Activated CD8-positive, alpha-beta memory T cell treated with anti-CD3 and anti-CD28 coated beads, Interleukin-2, amount 10 ng/mL, durations not matched to agents 7 days and 5 days (primary cell): Measurements from ENCODE around the gene OR4D2. TPM values are rescaled to one million over a fixed set of nuclear protein-coding genes. Genes with fewer than 3 reads are reported as not detected.
A peak's percentile ranks its signal among the peaks of the same experiment; 100 is the strongest.

Experiments
- ATAC-seq: fragments of 150-1000 bp; cut with Tn5 transposase; one replicate; pipeline ENCODE4 v1.10.0; 2021; ENCODE audit warnings: moderate library complexity
- CTCF ChIA-PET: fragments of 350-600 bp; sonication (Branson Sonifier 250); formaldehyde crosslinking; loops from one replicate; lab custom pipeline; 2021; ENCODE audit warnings: antibody characterized with exemption; lab: Charles Lee
- DNase-seq: peaks from one replicate; pipeline ENCODE4 v3.0.0-alpha.2; 2020
- H3K27ac Mint-ChIP-seq: one replicate; pipeline ENCODE4 v1.8.0; 2021; ENCODE audit warnings: mild to moderate bottlenecking, mixed read lengths
- H3K27me3 Mint-ChIP-seq: one replicate; pipeline ENCODE4 v1.8.0; 2021; ENCODE audit warnings: mixed read lengths
- H3K36me3 Mint-ChIP-seq: one replicate; pipeline ENCODE4 v1.8.0; 2021; ENCODE audit warnings: mild to moderate bottlenecking, mixed read lengths
- H3K4me1 Mint-ChIP-seq: one replicate; pipeline ENCODE4 v1.8.0; 2021; ENCODE audit warnings: mixed read lengths
- H3K4me3 Mint-ChIP-seq: one replicate; pipeline ENCODE4 v1.8.0; 2021; ENCODE audit warnings: mild to moderate bottlenecking, moderate library complexity, mixed read lengths
- H3K9me3 Mint-ChIP-seq: one replicate; pipeline ENCODE4 v1.8.0; 2022; ENCODE audit warnings: low read depth, mixed read lengths
- total RNA-seq, 2 experiments: library from RNA; stranded (reverse); gene quantifications; one replicate each; pipeline ENCODE4 v1.2.3, GENCODE V29; 2021

OR4D2 gene
- total RNA-seq, 2 experiments from 2014 or later, result not detected

DNA sequence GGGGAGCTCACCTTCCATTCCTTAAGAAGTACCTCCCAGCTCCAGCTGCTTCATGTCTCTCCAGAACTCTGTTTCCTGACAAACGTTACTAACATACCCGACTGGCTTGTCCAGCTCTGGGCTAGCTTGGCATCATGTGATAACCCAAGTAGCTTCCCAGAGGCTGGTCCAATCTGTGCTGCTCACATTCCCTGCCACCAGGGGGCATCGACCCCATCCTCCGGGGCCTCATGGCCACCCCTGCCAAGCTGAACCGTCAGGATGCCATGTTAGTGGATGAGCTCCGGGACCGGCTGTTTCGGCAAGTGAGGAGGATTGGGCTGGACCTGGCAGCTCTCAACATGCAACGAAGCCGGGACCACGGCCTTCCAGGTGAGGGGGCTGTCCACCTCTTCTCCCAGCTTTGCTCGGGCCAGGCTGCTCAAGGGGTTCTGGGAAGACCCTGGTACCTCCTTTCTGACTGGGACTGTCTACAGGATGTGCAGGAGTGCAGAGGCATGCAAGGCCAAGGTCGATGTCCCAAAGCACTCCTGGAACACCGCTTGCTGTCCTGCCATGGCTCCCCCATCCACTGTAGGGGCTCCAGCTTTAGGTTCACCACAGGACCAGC, 33.3 kb downstream of the OR4D2 start:
- Mint-ChIP-seq H3K27me3 (peaks cover 25% of the 10 kb centered on the region), H3K36me3 (no peaks in the 10 kb centered on the region)

DNA sequence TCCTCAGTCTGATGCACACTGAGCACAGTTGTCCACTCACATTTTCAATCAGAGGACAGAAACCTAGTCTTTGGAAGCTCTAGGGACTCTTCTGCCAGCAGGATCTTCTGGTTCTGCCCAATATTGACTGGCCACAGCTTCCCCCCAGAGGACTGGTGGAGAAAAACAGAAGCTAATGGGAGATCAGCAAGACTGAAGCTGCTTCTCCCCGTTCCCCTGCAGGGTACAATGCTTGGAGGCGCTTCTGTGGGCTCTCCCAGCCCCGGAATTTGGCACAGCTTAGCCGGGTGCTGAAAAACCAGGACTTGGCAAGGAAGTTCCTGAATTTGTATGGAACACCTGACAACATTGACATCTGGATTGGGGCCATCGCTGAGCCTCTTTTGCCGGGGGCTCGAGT, 36.1 kb downstream of the OR4D2 start:
- DNase-seq (no peak), ATAC-seq (no peak)
- no peaks in the 10 kb centered on the region for H3K36me3 Mint-ChIP-seq
- H3K27me3 Mint-ChIP-seq, result peaks cover 22% of the 10 kb centered on the region
- no peaks in the 10 kb centered on the region for H3K9me3 Mint-ChIP-seq
- CTCF ChIA-PET, result interaction anchor here (1.1 kb wide), 1 partner anchor 47 kb away, joined by 3 read pairs; no protein-coding TSS in a partner anchor
- no peak overlapping the region for H3K4me3 Mint-ChIP-seq
- no peak overlapping the region for H3K27ac Mint-ChIP-seq
- no peaks in the 10 kb centered on the region for H3K4me1 Mint-ChIP-seq

More for the DNA sequence above, 33.3 kb downstream of the OR4D2 start:
- H3K27ac Mint-ChIP-seq, result no peak overlapping the region
- no peaks in the 10 kb centered on the region for H3K4me1 Mint-ChIP-seq
- DNase-seq (peak; percentile 62), ATAC-seq (peak; percentile 83)
- no peaks in the 10 kb centered on the region for H3K9me3 Mint-ChIP-seq
- no peak overlapping the region for H3K4me3 Mint-ChIP-seq
- CTCF ChIA-PET, result interaction anchor here (0.5 to 3.3 kb wide), 24 partner anchors 9 to 288 kb away, joined by 3 to 17 read pairs (median 5); partner anchors contain the start of genes HSF5, MKS1 and RNF43

DNA sequence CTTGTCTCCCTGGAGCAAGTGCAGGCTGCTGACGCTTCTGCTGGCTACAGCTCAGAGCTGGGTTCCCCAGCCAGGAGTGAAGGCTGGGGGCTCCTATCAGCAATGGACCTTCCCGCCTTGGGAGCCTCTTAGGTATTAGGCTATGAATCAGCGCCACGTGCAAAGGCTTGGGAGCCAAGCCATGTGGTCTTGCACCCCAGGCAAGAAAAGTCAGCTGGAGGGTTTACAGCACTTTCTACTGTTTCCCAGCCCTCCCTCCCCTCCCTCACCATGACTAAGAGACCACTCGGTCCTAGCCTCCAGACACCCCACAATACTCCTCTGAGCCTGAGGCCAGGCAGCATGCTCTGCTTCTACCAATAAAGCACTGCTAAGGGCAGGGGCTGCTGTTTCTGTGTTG, 38.0 kb downstream of the OR4D2 start:
- ATAC-seq, result no peak
- Mint-ChIP-seq H3K9me3 (no peaks in the 10 kb centered on the region), H3K36me3 (peaks cover 2% of the 10 kb centered on the region), H3K4me3 (no peak overlapping the region), H3K27ac (no peak overlapping the region), H3K27me3 (peaks cover 5% of the 10 kb centered on the region), H3K4me1 (no peaks in the 10 kb centered on the region)
- no peak for DNase-seq
- CTCF ChIA-PET, result interaction anchor here (1.2 kb wide), 1 partner anchor 45 kb away, joined by 3 read pairs; no protein-coding TSS in a partner anchor

DNA sequence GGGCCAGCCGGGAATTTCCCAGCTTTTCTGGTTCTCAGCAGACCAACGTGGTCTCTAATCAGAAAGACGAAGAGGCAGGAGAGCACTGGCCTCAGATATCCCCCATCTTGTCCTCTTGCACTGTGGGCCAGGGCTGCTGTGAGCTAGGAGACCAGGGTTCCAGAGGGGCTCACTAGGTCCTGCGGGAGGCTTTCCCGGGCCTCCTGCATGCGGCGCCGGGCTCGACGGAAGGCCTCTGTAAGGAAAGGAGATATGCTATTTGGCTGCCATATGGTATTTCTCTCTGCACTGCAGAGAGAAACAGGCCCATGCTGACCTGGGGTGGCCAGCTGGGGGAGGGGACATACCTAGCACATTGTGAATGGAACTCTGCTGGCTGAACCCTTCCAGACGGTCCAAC, 39.2 kb downstream of the OR4D2 start:
- no peaks in the 10 kb centered on the region for H3K27me3 Mint-ChIP-seq
- peaks cover 3% of the 10 kb centered on the region for H3K4me1 Mint-ChIP-seq
- no peaks in the 10 kb centered on the region for H3K9me3 Mint-ChIP-seq
- CTCF ChIA-PET, result interaction anchor here (1.2 kb wide), 1 partner anchor 44 kb away, joined by 3 read pairs; no protein-coding TSS in a partner anchor
- peaks cover 2% of the 10 kb centered on the region for H3K36me3 Mint-ChIP-seq
- H3K4me3 Mint-ChIP-seq, result no peak overlapping the region
- ATAC-seq (no peak), DNase-seq (no peak)
- H3K27ac Mint-ChIP-seq, result no peak overlapping the region

DNA sequence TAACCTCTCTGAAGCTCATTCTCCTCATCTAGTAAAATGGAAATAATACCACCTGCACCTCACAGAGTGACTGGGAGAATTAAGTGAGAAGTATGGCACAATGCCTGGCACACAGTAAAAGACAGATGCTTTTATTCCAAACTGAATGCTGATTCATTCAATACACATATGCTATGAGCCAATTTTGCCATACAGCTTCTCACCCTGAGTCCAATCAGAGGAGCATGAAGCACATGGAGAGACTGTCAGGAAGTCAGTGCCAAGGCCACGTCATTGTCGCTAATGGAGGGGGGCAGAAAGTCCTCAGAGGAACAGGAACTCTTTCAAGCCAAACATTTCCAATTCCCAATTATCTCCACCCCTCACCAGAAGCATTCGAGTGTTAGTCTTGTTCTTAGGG, 40.7 kb downstream of the OR4D2 start:
- H3K36me3 Mint-ChIP-seq, result peaks cover 4% of the 10 kb centered on the region
- ATAC-seq (no peak), DNase-seq (no peak)
- H3K9me3 Mint-ChIP-seq, result no peaks in the 10 kb centered on the region
- H3K27ac Mint-ChIP-seq, result no peak overlapping the region
- no peaks in the 10 kb centered on the region for H3K27me3 Mint-ChIP-seq
- CTCF ChIA-PET, result interaction anchor here (0.7 kb wide), 1 partner anchor 16 kb away, joined by 6 read pairs; no protein-coding TSS in a partner anchor
- H3K4me1 Mint-ChIP-seq, result peaks cover 4% of the 10 kb centered on the region
- no peak overlapping the region for H3K4me3 Mint-ChIP-seq

DNA sequence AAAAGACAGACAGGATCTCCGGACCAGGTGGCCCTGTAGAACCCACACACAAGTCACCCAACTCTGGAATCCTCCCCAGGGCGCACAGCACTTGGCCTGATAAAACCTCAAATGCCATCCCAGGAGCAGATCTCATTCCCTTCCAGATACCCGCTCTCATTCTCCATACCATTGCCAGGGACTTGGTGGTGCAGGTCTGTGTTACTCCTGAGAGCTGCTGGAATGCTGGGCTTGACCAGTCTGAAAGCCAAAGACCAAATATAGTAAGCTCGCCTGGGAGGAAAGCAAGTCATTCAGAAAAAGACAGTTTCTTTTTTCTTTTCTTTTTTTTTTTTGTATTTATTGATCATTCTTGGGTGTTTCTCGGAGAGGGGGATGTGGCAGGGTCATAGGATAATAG, 41.6 kb downstream of the OR4D2 start:
- DNase-seq, result no peak
- peaks cover 4% of the 10 kb centered on the region for H3K36me3 Mint-ChIP-seq
- ATAC-seq, result no peak
- CTCF ChIA-PET, result interaction anchor here (1.4 to 2.9 kb wide), 2 partner anchors 8 to 209 kb away, joined by 3 to 10 read pairs; partner anchors contain the start of gene RNF43
- no peak overlapping the region for H3K27ac Mint-ChIP-seq
- H3K4me1 Mint-ChIP-seq, result peaks cover 4% of the 10 kb centered on the region
- no peak overlapping the region for H3K4me3 Mint-ChIP-seq
- no peaks in the 10 kb centered on the region for H3K27me3 Mint-ChIP-seq
- no peaks in the 10 kb centered on the region for H3K9me3 Mint-ChIP-seq

DNA sequence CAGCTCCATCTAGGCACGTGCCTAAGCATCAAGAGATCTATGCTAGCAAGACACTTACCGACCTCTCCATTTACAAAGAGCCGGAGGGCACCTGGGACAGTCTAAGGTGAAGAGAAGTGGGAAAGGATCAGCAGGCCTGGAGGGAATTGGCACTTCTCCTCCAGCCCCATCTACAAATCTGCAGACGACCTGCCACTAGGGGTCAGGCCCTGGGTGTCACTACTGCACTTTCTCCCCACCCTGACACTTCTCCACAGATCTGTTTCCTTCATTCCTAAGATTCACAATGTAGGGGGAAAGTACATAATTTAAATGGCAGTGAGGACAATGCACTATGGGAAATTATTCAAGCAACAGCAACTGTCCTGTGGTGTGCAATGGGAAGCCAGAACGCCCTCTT, 44.1 kb downstream of the OR4D2 start:
- Mint-ChIP-seq H3K4me3 (no peak overlapping the region), H3K27me3 (no peaks in the 10 kb centered on the region), H3K27ac (no peak overlapping the region), H3K9me3 (no peaks in the 10 kb centered on the region), H3K36me3 (peaks cover 4% of the 10 kb centered on the region), H3K4me1 (peaks cover 4% of the 10 kb centered on the region)
- DNase-seq (no peak), ATAC-seq (no peak)
- CTCF ChIA-PET, result interaction anchor here (2.9 kb wide), 1 partner anchor 11 kb away, joined by 10 read pairs; no protein-coding TSS in a partner anchor

DNA sequence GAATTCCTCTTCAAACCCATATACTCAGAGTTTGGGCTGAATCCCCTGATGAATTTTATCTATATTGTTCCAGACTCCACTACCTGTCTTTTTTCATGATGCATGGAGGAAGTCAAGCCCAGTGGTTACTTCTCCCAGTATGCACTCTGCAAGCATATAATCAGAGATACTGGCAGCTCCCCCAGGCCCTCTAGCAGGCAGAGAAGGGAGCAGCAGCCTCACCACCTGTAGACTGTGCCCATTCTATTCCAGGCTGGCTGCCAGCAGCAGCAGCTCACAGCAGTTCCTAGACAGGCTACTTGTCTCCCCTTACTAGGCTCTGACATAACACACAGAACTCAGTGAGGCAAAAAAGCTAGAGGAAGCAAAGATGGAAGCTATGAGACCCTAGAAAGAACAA, 48.9 kb downstream of the OR4D2 start:
- Mint-ChIP-seq H3K9me3 (no peaks in the 10 kb centered on the region), H3K4me3 (no peak overlapping the region)

DNA sequence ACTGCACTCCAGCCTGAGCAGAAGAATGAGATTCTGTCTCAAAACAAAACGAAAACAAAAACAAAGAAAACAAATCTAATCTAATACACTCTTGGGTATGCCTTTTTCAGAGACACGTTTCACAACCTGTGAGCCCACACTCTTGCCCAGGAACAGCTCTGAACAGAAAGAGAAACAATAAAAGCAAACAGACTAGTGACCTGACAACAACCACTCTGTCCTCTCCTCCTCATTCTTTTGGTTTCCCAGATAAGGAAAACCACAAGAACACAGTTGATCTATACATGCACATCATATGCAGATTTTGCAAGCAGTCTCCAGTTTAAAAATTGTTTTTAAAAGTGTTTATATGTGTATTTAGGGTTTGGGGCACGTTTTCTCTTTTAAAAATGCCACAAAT, 51.0 kb downstream of the OR4D2 start:
- Mint-ChIP-seq H3K27me3 (no peaks in the 10 kb centered on the region), H3K9me3 (no peaks in the 10 kb centered on the region), H3K4me1 (peaks cover 22% of the 10 kb centered on the region), H3K36me3 (no peaks in the 10 kb centered on the region), H3K4me3 (peak overlapping the region; percentile 51), H3K27ac (peak overlapping the region; percentile 47)
- DNase-seq (no peak), ATAC-seq (no peak)
- CTCF ChIA-PET, result interaction anchor here (0.6 to 3.3 kb wide), 4 partner anchors 11 to 531 kb away, joined by 3 to 17 read pairs (median 4); no protein-coding TSS in a partner anchor

More for the DNA sequence above, 48.9 kb downstream of the OR4D2 start:
- DNase-seq, result no peak
- no peak for ATAC-seq
- H3K4me1 Mint-ChIP-seq, result peaks cover 26% of the 10 kb centered on the region
- CTCF ChIA-PET, result interaction anchor here (1.0 to 3.3 kb wide), 2 partner anchors 11 to 16 kb away, joined by 3 to 17 read pairs; no protein-coding TSS in a partner anchor
- H3K27ac Mint-ChIP-seq, result no peak overlapping the region
- H3K27me3 Mint-ChIP-seq, result no peaks in the 10 kb centered on the region
- H3K36me3 Mint-ChIP-seq, result peaks cover 2% of the 10 kb centered on the region

DNA sequence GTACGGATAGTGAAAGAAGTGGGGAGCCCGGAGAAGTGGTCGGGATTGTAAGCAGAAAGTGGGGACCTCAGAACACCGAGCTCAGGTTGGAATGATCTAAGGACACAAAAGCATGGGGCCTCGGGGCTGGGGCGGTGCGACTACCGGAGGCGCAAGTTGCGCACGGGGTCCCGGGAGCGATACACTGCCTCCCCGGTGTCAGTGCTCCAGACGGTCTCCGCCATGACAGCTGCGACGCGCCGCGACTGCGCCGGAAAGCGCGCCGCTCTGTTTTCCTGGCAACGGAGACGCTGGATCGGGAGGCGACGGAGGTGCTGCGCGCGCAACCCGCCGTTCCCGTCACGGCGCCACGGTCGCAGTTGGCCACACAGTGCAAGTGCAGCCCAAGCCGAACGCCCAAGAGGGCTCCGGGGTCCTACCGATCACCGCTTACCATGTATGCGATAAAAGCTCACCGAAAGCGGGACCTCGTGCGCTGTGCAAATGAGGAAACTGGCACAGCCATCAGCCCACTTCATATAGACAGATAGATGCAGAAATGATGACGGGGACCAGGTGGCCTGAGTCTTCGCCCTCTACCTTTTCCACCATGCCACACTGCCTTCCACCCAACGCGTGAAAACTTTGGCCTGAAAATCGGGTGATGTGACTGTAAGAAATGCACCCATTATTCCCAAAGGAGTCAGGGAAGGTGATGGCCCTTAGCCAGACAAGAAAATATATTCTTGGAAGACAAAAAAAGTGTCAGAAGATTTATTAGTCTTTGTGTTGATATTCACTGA, 52.4 kb downstream of the OR4D2 start, which contains the start of gene MKS1:
Gene MKS1 (minus strand): TSS at position 249 of the 782 bp plus-strand sequence. CDS start 25 bp downstream, at position 224.
- H3K27me3 Mint-ChIP-seq, result peaks cover 5% of the 10 kb centered on the region
- H3K4me1 Mint-ChIP-seq, result peaks cover 24% of the 10 kb centered on the region
- DNase-seq, result peak; percentile 97
- CTCF ChIA-PET, result interaction anchor here (1.0 to 3.0 kb wide), 10 partner anchors 9 to 244 kb away, joined by 3 to 17 read pairs (median 4); no protein-coding TSS in a partner anchor
- ATAC-seq, result peak; percentile 99
- H3K4me3 Mint-ChIP-seq, result peak within 1 kb of the TSS; percentile 89
- no peaks in the 10 kb centered on the region for H3K9me3 Mint-ChIP-seq
- H3K27ac Mint-ChIP-seq, result peak within 1 kb of the TSS; percentile 83
- H3K36me3 Mint-ChIP-seq, result no peaks in the 10 kb centered on the region

DNA sequence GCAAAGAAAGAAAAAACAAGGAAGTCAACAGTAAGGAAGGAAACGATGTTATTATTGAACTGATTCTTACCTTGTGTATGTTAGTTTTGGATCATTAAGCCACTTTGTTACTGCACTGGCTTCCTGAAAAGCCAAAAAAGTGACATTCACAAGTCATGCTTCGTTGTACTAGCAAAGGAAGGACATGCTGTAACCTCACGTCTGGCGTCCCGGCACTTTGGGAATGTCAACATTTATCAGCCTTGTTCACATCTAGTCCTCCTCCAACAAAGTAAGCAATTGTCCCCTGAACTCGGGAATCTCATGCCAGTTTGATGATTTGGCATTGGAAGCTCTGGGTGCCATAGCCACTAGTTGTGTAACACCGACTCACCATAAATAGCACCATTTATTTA, 53.0 kb downstream of the OR4D2 start:
- H3K27me3 Mint-ChIP-seq, result peaks cover 9% of the 10 kb centered on the region
- peaks cover 27% of the 10 kb centered on the region for H3K4me1 Mint-ChIP-seq
- peak overlapping the region; percentile 83 for H3K27ac Mint-ChIP-seq

More for the DNA sequence above, 53.0 kb downstream of the OR4D2 start:
- Mint-ChIP-seq H3K4me3 (peak overlapping the region; percentile 89), H3K9me3 (no peaks in the 10 kb centered on the region), H3K36me3 (no peaks in the 10 kb centered on the region)
- no peak for DNase-seq
- CTCF ChIA-PET, result interaction anchor here (0.7 to 3.0 kb wide), 9 partner anchors 12 to 464 kb away, joined by 3 to 17 read pairs (median 4); no protein-coding TSS in a partner anchor
- no peak for ATAC-seq
